NB4 (cell line): Measurements from ENCODE around the gene PDE9A.

Source experiments
- MYC ChIP-seq: IDR thresholded peaks from 2 replicates; pipeline ENCODE4 v1.6.1; 2011; ENCODE audit warnings: low read depth, low read length
- POLR2A ChIP-seq: IDR thresholded peaks from 2 replicates; pipeline ENCODE4 v1.6.1; 2011; ENCODE audit warnings: mild to moderate bottlenecking; ENCODE audit not compliant: insufficient read length; ENCODE audit errors: extremely low read depth
- TF ChIP-seq, protein P1 (sequence below): IDR thresholded peaks from one replicate; pipeline ENCODE4 v1.5.1; 2012; ENCODE audit warnings: low read depth, low read length

DNA sequence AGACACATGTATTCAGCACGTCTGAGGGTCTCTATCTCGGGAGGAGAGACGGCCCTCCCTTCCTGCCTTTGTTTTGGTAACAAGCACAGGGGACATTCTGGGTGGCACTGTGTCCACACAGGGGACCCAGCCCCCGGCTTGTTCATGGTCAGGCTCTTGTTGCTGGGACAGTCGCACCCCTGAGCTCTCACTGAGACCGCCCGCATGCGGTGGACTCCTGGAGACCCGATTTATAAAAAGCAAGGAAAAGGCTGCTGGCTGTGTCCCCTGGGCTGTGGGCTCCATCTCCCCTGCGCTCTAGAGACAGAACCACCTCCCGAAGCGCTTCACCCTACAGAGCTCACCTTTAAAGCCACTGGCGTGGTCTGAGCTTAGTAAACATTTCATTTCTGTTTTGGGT, 122.5 kb downstream of the PDE9A start:
- TF ChIP-seq, protein P1, sequence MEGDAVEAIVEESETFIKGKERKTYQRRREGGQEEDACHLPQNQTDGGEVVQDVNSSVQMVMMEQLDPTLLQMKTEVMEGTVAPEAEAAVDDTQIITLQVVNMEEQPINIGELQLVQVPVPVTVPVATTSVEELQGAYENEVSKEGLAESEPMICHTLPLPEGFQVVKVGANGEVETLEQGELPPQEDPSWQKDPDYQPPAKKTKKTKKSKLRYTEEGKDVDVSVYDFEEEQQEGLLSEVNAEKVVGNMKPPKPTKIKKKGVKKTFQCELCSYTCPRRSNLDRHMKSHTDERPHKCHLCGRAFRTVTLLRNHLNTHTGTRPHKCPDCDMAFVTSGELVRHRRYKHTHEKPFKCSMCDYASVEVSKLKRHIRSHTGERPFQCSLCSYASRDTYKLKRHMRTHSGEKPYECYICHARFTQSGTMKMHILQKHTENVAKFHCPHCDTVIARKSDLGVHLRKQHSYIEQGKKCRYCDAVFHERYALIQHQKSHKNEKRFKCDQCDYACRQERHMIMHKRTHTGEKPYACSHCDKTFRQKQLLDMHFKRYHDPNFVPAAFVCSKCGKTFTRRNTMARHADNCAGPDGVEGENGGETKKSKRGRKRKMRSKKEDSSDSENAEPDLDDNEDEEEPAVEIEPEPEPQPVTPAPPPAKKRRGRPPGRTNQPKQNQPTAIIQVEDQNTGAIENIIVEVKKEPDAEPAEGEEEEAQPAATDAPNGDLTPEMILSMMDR, result no peak
- TF ChIP-seq POLR2A, result no peak
- TF ChIP-seq MYC, result no peak
